ENCODE measurements around the gene TRAPPC6A.
A peak's percentile ranks its signal among the peaks of the same experiment; 100 is the strongest.

TRAPPC6A gene

GRCh38 chr19:45177817-45178261 is at the start of gene TRAPPC6A:
TSS of gene TRAPPC6A (minus strand) at chr19:45178237. CDS start at chr19:45178218, 19 bp downstream.
- DNase-seq, result peak in 1 of 3 experiments; percentile 91

GRCh38 chr19:45224645-45225044 is 46.6 kb upstream of the TRAPPC6A start:
- DNase-seq, result no peak

GRCh38 chr19:45223879-45224278 is 45.8 kb upstream of the TRAPPC6A start:
- DNase-seq, result no peak

GRCh38 chr19:45222724-45223123 is 44.7 kb upstream of the TRAPPC6A start:
- DNase-seq, result no peak

- no peak for DNase-seq
Observed at GRCh38 chr19:45218911-45219743, 41.1 kb upstream of the TRAPPC6A start.

- DNase-seq, result no peak
Observed at GRCh38 chr19:45218426-45218825, 40.4 kb upstream of the TRAPPC6A start.

- DNase-seq, result peak in 2 of 3 experiments; percentile 3 to 12
Observed at GRCh38 chr19:45217957-45218334, 39.9 kb upstream of the TRAPPC6A start.

GRCh38 chr19:45217193-45217956 is 39.3 kb upstream of the TRAPPC6A start:
- no peak for DNase-seq

GRCh38 chr19:45216667-45217066 is 38.6 kb upstream of the TRAPPC6A start:
- DNase-seq, result no peak

- DNase-seq, result peak in 2 of 3 experiments; percentile 65 to 66
Observed at GRCh38 chr19:45215391-45216191, 37.6 kb upstream of the TRAPPC6A start.

GRCh38 chr19:45213031-45213430 is 35.0 kb upstream of the TRAPPC6A start:
- DNase-seq, result no peak

GRCh38 chr19:45211751-45212381 is 33.8 kb upstream of the TRAPPC6A start:
- DNase-seq, result no peak

- DNase-seq, result no peak
Observed at GRCh38 chr19:45206328-45206727, 28.3 kb upstream of the TRAPPC6A start.

GRCh38 chr19:45205810-45206209 is 27.8 kb upstream of the TRAPPC6A start:
- DNase-seq, result no peak

- DNase-seq, result no peak
Observed at GRCh38 chr19:45202637-45203036, 24.6 kb upstream of the TRAPPC6A start.

GRCh38 chr19:45200568-45200967 is 22.5 kb upstream of the TRAPPC6A start:
- peak; percentile 5 to 51 (median 20) for DNase-seq

GRCh38 chr19:45195764-45196163 is 17.7 kb upstream of the TRAPPC6A start:
- DNase-seq, result no peak

GRCh38 chr19:45191375-45191774 is 13.3 kb upstream of the TRAPPC6A start:
- DNase-seq, result no peak

GRCh38 chr19:45189971-45190370 is 11.9 kb upstream of the TRAPPC6A start:
- no peak for DNase-seq

- DNase-seq, result peak; percentile 17 to 70 (median 61)
Observed at GRCh38 chr19:45187421-45188100, 9.5 kb upstream of the TRAPPC6A start.

GRCh38 chr19:45186509-45187334 is 8.7 kb upstream of the TRAPPC6A start:
- peak in 1 of 3 experiments; percentile 16 for DNase-seq

All from NCI-H1417 (cell line).